Neural progenitor cell (in vitro differentiated cells): Measurements from ENCODE around the gene C19orf38. TPM values are rescaled to one million over a fixed set of nuclear protein-coding genes. Genes with fewer than 3 reads are reported as not detected.

ENCODE experiments used
- DNase-seq: peaks from one replicate; pipeline ENCODE4 v3.0.0-alpha.2; 2016; ENCODE audit warnings: low spot score
- H2AFZ ChIP-seq: fragments of 200-600 bp; sonication (generic); replicated peaks from 2 replicates; pipeline ENCODE4 v1.6.1; 2016; ENCODE audit warnings: antibody characterized with exemption
- H3F3A ChIP-seq: fragments of 200-600 bp; sonication (generic); 2 replicates; pipeline ENCODE4 v1.6.1; 2016; ENCODE audit warnings: antibody characterized with exemption, low read depth
- H3K27ac ChIP-seq: fragments of 200-600 bp; sonication (generic); 2 replicates; pipeline ENCODE4 v1.5.1; 2016; ENCODE audit warnings: mild to moderate bottlenecking
- H3K27me3 ChIP-seq: fragments of 200-600 bp; sonication (generic); 2 replicates; pipeline ENCODE4 v1.6.1; 2016; ENCODE audit warnings: mild to moderate bottlenecking, moderate library complexity
- H3K36me3 ChIP-seq: fragments of 200-600 bp; sonication (generic); 2 replicates; pipeline ENCODE4 v1.5.1; 2016
- H3K4me1 ChIP-seq: fragments of 200-600 bp; sonication (generic); 2 replicates; pipeline ENCODE4 v1.6.1; 2016; ENCODE audit warnings: mixed run types
- H3K4me2 ChIP-seq: fragments of 200-600 bp; sonication (generic); 2 replicates; pipeline ENCODE4 v1.6.1; 2016
- H3K4me3 ChIP-seq: fragments of 200-600 bp; sonication (generic); 2 replicates; pipeline ENCODE4 v1.5.1; 2016
- H3K79me2 ChIP-seq: fragments of 200-600 bp; sonication (generic); 2 replicates; pipeline ENCODE4 v1.6.1; 2016; ENCODE audit warnings: low read depth
- H3K9ac ChIP-seq: fragments of 200-600 bp; sonication (generic); 2 replicates; pipeline ENCODE4 v1.6.1; 2016
- H3K9me3 ChIP-seq: fragments of 200-600 bp; sonication (generic); 2 replicates; pipeline ENCODE4 v1.5.1; 2016; ENCODE audit warnings: low read depth
- H4K20me1 ChIP-seq: fragments of 200-600 bp; sonication (generic); 2 replicates; pipeline ENCODE4 v1.6.1; 2016; ENCODE audit warnings: low read depth
- H3K27ac Mint-ChIP-seq: 3 replicates; pipeline ENCODE4 v1.8.0; 2021; ENCODE audit warnings: mixed read lengths
- H3K27me3 Mint-ChIP-seq: 2 replicates; pipeline ENCODE4 v1.8.0; 2022; ENCODE audit warnings: low read depth, mild to moderate bottlenecking, inconsistent platforms, moderate library complexity, mixed read lengths; ENCODE audit not compliant: insufficient read depth
- H3K36me3 Mint-ChIP-seq: 3 replicates; pipeline ENCODE4 v1.8.0; 2021; ENCODE audit warnings: mixed read lengths
- H3K4me1 Mint-ChIP-seq: 3 replicates; pipeline ENCODE4 v1.8.0; 2021; ENCODE audit warnings: mixed read lengths
- H3K4me3 Mint-ChIP-seq: 3 replicates; pipeline ENCODE4 v1.8.0; 2021; ENCODE audit warnings: mild to moderate bottlenecking, moderate library complexity, mixed read lengths
- H3K9me3 Mint-ChIP-seq: 3 replicates; pipeline ENCODE4 v1.8.0; 2020; ENCODE audit warnings: mixed read lengths
- EZH2 ChIP-seq: fragments of 200-600 bp; sonication (generic); IDR thresholded peaks from 2 replicates; pipeline ENCODE4 v1.6.1; 2017; ENCODE audit warnings: antibody characterized with exemption, mild to moderate bottlenecking, moderate library complexity
- EZH2phosphoT487 ChIP-seq: fragments of 200-600 bp; sonication (generic); IDR thresholded peaks from 2 replicates; pipeline ENCODE4 v1.6.1; 2017; ENCODE audit warnings: antibody characterized with exemption
- total RNA-seq: library from RNA; depleted of rRNA; stranded (reverse); fragments of >200 nt; gene quantifications from 2 replicates; pipeline ENCODE4 v1.2.3, GENCODE V29; 2015; ENCODE audit warnings: low replicate concordance
- TF ChIP-seq, protein P1 (sequence below): fragments of 200-600 bp; sonication (generic); IDR thresholded peaks from 2 replicates; pipeline ENCODE4 v1.5.1; 2017; ENCODE audit warnings: antibody characterized with exemption, mild to moderate bottlenecking

The C19orf38 gene
- total RNA-seq, 1 donor from 2014 or later = not detected

DNA sequence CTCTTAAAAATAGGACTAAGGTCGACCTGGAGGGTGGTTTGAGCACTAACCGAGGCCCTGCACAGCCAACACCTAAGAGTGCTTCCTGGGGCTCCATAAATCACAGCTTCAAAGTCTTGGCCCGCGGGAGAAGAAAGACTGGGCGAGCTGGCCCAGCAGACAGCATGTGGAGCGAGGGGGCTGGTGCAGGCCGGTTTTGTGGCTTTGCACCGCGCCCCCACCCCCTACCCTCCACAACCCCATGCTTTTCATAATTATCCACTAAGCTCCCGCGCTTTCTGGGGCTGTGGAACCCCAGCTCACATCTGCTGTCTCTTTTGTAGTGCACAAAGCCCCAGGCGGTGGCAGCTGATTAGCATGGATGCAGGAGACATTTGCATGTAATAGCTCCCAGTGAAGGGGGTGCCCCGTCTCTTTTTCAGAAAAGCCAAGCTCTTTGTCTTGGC lies 40.2 kb downstream of the C19orf38 start:
- no peaks in the 10 kb centered on the region for H3K36me3 Mint-ChIP-seq
- no peak overlapping the region for H3K9ac ChIP-seq
- peak overlapping the region; percentile 60 for H3K4me2 ChIP-seq
- no peaks in the 10 kb centered on the region for H3K36me3 ChIP-seq
- peaks cover 24% of the 10 kb centered on the region for H3F3A ChIP-seq
- peak overlapping the region; percentile 87 for H3K27ac Mint-ChIP-seq
- peak; percentile 73 for DNase-seq
- H3K9me3 ChIP-seq = no peaks in the 10 kb centered on the region
- H3K4me1 Mint-ChIP-seq = peaks cover 52% of the 10 kb centered on the region
- no peaks in the 10 kb centered on the region for H3K27me3 ChIP-seq
- H4K20me1 ChIP-seq = peaks cover 92% of the 10 kb centered on the region
- no peaks in the 10 kb centered on the region for H3K27me3 Mint-ChIP-seq
- peaks cover 93% of the 10 kb centered on the region for H3K79me2 ChIP-seq
- H3K4me1 ChIP-seq = peaks cover 51% of the 10 kb centered on the region
- H3K4me3 Mint-ChIP-seq = peak overlapping the region; percentile 73
- no peak for TF ChIP-seq EZH2
- no peak for TF ChIP-seq EZH2phosphoT487
- TF ChIP-seq, protein P1, sequence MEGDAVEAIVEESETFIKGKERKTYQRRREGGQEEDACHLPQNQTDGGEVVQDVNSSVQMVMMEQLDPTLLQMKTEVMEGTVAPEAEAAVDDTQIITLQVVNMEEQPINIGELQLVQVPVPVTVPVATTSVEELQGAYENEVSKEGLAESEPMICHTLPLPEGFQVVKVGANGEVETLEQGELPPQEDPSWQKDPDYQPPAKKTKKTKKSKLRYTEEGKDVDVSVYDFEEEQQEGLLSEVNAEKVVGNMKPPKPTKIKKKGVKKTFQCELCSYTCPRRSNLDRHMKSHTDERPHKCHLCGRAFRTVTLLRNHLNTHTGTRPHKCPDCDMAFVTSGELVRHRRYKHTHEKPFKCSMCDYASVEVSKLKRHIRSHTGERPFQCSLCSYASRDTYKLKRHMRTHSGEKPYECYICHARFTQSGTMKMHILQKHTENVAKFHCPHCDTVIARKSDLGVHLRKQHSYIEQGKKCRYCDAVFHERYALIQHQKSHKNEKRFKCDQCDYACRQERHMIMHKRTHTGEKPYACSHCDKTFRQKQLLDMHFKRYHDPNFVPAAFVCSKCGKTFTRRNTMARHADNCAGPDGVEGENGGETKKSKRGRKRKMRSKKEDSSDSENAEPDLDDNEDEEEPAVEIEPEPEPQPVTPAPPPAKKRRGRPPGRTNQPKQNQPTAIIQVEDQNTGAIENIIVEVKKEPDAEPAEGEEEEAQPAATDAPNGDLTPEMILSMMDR = no peak
- H3K9me3 Mint-ChIP-seq = no peaks in the 10 kb centered on the region
- peak overlapping the region; percentile 1 for H3K4me3 ChIP-seq
- no peak overlapping the region for H2AFZ ChIP-seq
- H3K27ac ChIP-seq = peak overlapping the region; percentile 61

DNA sequence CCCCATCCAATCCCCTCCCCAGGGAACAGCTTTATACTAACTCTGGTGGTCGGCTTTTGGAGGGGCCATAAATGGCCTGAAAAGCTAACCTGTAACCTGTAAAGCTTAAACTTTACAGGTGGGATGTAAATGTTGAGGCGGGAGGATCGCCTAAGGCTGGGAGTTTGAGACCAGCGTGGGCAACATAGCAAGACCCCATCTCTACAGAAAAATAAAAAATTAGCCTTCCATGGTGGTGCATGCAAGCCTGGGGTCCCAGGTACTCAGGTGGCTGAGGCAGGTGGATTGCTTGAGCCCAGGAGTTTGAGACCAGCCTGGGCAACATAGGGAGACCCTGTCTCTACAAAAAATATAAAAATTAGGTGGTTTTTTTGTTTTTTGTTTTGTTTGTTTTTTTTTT lies 41.7 kb downstream of the C19orf38 start:
- H3K27me3 ChIP-seq = no peaks in the 10 kb centered on the region
- TF ChIP-seq, protein P1 = no peak
- TF ChIP-seq EZH2phosphoT487 (no peak), EZH2 (no peak)
- no peaks in the 10 kb centered on the region for H3K9me3 ChIP-seq
- no peak for DNase-seq
- no peak overlapping the region for H3K27ac ChIP-seq
- H3K4me1 Mint-ChIP-seq = peaks cover 56% of the 10 kb centered on the region
- no peak overlapping the region for H3K4me3 ChIP-seq
- no peak overlapping the region for H3K4me3 Mint-ChIP-seq
- H3K9ac ChIP-seq = no peak overlapping the region
- H3K27me3 Mint-ChIP-seq = no peaks in the 10 kb centered on the region
- peaks cover 92% of the 10 kb centered on the region for H4K20me1 ChIP-seq
- H2AFZ ChIP-seq = no peak overlapping the region
- no peak overlapping the region for H3K4me2 ChIP-seq
- H3K36me3 ChIP-seq = no peaks in the 10 kb centered on the region
- peaks cover 20% of the 10 kb centered on the region for H3F3A ChIP-seq
- H3K4me1 ChIP-seq = peaks cover 43% of the 10 kb centered on the region
- no peaks in the 10 kb centered on the region for H3K36me3 Mint-ChIP-seq
- peaks cover 92% of the 10 kb centered on the region for H3K79me2 ChIP-seq
- H3K9me3 Mint-ChIP-seq = no peaks in the 10 kb centered on the region
- no peak overlapping the region for H3K27ac Mint-ChIP-seq

DNA sequence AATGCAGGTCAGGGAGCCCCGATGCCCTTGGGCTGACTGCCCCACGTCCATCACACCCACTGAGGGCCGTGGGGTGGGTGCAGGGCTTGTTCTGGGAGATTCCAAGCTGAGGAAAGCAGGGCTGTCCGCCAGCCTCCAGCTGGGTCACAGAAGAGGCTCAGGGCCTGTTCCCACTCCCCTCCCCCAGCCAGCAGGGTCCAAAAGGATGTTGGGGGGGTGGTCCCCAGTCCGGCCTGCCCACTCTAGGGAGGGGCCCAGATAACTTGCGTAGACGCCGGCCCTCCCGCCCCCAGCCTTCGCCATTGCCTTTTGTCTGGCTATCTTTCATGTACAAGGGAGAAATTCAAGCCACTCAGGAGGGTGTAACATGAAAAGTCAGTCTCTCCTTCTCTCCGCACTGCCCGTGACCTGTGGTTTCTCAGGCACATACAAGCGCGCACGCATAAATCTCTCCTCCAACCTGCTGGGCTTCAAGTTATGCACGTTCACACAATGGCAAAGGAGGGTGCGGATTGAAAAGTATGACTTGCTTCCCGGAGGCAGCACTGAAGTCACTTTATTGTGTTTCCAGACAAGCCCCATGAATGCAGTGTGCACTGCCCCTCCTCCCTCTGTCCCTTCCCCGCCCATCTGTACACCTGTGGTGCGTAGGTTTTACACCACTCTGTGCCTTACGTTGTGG lies 43.3 kb downstream of the C19orf38 start:
- H3K4me3 Mint-ChIP-seq = peak overlapping the region; percentile 60

More for the DNA sequence above, 43.3 kb downstream of the C19orf38 start:
- Histone ChIP-seq H3K9ac (no peak overlapping the region), H3F3A (peaks cover 25% of the 10 kb centered on the region), H3K27ac (peak overlapping the region; percentile 34), H3K36me3 (no peaks in the 10 kb centered on the region), H3K27me3 (no peaks in the 10 kb centered on the region), H3K79me2 (peaks cover 92% of the 10 kb centered on the region), H3K4me2 (peak overlapping the region; percentile 27), H3K9me3 (no peaks in the 10 kb centered on the region), H3K4me1 (peaks cover 34% of the 10 kb centered on the region), H4K20me1 (peaks cover 92% of the 10 kb centered on the region), H3K4me3 (no peak overlapping the region), H2AFZ (no peak overlapping the region)
- no peak for TF ChIP-seq EZH2phosphoT487
- TF ChIP-seq, protein P1 = no peak
- no peak for TF ChIP-seq EZH2
- no peaks in the 10 kb centered on the region for H3K9me3 Mint-ChIP-seq
- H3K4me1 Mint-ChIP-seq = peaks cover 57% of the 10 kb centered on the region
- no peaks in the 10 kb centered on the region for H3K27me3 Mint-ChIP-seq
- no peaks in the 10 kb centered on the region for H3K36me3 Mint-ChIP-seq
- DNase-seq = no peak
- H3K27ac Mint-ChIP-seq = peak overlapping the region; percentile 96
